CD4-positive, alpha-beta T cell treated with Interleukin-15 for 4 hours (primary cell): ENCODE measurements around the gene XPR1.

Experiments
- DNase-seq: peaks from one replicate; pipeline ENCODE4 v3.0.0-alpha.2; 2020; ENCODE audit warnings: low spot score

The XPR1 gene

DNA sequence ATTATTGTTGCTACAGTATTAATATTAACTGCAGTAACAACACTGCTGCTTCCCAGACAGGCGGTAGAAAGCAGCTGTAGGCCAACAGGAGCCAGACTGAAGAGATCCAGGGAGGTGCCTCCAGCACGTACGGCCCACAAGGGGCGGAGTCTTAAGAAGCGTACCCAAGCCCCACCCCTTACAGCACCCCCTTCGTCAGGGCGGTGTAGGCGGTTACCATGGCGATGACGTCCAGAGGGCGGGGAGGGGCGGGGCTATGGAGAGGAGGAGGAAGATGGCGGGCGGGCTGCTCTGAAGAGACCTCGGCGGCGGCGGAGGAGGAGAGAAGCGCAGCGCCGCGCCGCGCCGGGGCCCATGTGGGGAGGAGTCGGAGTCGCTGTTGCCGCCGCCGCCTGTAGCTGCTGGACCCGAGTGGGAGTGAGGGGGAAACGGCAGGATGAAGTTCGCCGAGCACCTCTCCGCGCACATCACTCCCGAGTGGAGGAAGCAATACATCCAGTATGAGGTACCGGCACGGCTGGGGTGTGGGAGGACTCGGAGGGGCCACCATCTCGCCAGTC lies at the start of gene XPR1:
TSS of gene XPR1 (plus strand) at position 257 of the 560 bp plus-strand sequence. CDS start at position 437, 180 bp downstream.
- peak; percentile 99 for DNase-seq

DNA sequence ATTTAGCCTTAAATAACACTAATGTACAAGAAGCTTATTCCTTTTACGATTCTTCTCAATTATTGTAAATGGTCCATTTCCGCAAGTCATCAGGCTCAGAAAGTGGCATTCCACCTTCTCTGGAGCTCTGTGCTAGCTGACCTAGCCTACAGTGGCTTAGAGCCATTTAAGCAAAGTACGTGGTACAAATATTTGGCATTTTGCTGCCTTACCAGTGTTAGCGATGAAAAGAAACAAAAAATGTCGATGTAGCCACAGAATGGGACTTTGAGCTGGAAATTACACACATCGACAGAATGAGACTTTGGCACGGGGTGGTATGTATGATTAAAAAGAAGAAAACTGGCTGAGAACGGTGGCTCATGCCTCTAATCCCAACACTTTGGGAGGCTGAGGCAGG lies 47.0 kb upstream of the XPR1 start:
- no peak for DNase-seq

DNA sequence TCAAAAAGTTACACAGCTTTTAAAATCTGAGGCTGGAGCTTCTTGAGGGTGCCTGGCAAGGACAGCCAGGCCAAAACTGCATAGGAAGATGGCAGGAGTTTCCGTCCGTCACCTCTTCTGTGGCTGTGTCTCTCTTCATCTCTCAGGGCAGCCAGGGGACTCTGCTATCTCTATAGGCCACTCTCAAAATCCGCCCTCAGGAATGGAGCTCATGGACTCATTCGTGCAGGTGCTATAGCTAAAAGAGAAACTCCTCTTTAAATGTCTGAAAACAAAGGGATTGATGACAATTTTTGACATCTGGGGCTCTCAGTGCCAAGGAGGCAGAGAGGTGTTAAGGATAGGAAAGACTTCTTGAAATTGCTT lies 45.8 kb upstream of the XPR1 start:
- DNase-seq, result no peak

DNA sequence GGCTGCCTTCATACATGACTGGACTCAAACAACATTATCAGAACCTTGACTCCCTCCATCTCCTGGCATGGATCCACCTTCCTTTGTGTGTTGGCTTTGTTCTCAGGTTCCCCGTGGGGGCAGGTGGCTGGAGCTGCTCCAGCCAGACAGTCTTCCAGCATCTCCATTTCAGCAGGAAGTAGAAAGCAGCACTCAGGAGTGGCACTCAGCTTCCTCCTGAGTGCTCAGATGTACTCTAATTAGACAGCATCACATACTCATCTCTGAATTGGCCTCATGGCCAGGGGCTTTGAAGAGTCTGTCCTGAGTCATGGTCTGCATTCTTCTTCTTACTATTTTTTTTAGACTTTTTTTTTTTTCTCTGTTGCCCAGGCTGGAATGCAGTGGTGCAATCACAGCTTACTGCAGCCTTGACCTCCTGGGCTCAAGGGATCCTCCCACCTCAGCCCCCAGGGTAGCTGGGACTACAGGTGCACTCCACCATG lies 45.1 kb upstream of the XPR1 start:
- DNase-seq, result no peak

DNA sequence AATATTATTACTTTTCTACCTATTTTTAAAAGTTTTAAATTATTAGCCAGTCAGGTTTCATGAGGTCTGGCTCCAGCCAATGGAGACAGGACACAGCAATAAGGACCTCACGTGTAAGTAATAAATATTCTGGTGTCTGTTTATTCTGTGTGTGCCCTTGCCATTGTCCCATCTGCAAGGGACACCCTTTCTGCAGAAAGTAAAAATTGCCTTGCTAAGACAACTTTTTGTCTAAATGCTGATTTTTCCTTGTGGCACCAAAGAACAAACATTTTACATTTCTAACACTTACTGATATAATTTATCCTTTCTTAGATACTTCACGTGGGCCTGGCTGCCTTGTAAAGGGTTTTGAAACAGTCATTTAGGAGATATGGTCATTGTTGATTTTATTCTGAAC lies 43.7 kb upstream of the XPR1 start:
- DNase-seq, result no peak

DNA sequence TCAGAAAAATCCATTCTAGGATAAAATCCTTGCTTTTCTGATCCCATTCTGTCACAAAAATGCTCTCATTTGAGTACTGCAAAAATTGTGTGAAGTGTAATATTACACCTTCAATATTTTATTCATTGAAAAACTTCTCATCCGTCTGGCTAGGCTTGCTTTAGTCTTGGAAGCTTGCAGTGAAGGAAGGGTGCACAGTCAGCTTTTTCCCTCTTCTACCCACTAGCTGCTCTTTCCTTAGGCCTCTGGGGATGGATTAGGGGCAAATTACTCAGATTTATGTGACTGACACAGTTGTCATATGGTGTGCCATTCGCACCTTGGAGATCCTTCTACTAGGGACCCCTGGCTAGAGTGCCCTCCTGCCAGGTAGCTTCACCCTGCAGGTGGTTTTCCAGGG lies 40.9 kb upstream of the XPR1 start:
- no peak for DNase-seq

DNA sequence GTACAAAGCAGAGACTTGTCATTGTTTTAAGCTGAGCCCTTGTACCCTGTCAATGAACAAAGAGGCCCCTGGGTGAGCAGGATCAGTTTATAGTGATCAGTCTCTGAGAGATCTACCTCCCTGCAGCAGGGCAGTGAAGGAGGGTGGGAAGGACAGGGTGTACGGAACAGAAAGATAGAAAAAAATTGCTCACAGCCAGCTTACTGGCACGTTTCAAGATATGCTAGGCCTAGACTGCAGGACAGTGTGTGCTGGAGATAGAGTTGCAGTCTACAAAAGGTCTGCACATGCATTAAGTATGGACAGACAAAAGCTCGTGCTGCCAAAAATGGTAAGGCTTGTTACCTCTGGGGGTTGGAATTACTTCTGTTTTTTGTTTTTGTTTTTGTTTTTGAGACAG lies 38.4 kb upstream of the XPR1 start:
- no peak for DNase-seq

DNA sequence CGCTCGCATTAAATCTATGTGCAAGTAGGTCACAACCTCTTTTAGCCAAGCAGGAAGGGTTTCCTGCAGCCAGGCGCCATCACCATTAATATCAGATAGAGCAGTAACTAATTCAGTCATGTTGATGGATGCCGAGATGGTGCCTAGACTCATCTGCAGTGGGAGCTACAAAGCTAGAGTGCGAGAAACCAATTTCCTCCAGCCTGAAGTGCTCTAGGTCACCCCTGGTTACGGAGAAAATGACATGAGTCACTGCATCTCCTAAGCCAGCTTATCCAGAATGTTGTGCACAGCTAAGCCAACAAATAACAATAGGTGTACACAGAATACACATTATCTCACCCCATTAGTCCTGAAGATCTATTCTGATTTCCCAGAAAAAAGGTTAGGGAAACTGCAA lies 37.1 kb upstream of the XPR1 start:
- DNase-seq, result no peak

DNA sequence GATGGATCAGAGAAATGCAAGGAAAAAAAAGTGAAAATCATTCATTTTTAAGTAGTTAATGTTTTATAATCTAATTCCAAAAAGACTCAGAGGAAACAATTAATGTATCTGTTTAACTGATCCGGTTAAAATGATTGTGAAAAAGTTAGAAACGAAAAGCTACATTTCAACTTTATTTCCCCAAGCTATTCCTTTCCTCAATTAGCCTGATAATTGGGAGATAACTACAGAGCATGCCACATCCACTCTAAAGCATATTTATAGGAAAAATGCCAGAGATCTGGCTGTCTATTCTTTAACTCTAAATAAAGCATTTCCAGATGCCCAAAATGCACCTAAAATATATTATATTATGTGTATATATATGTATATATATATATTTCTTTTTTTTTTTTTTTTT lies 35.9 kb upstream of the XPR1 start:
- no peak for DNase-seq

DNA sequence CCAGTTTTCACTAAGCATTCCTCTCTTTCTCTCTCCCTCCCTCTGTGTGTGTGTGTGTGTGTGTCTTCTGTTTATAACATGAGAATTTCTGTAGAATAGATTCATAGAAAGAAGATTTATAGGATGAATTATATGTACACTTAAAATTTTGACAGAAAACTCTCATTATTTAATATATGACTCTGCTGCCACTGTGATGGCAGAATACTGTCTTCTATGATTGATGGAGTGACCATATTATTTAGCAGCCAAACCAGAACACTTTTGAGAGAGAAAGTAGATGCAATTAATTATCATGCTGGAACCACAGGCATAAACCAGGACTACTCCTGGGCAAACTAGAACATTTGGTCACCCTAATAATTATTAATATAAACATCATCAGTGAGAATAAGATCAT lies 34.3 kb upstream of the XPR1 start:
- no peak for DNase-seq

DNA sequence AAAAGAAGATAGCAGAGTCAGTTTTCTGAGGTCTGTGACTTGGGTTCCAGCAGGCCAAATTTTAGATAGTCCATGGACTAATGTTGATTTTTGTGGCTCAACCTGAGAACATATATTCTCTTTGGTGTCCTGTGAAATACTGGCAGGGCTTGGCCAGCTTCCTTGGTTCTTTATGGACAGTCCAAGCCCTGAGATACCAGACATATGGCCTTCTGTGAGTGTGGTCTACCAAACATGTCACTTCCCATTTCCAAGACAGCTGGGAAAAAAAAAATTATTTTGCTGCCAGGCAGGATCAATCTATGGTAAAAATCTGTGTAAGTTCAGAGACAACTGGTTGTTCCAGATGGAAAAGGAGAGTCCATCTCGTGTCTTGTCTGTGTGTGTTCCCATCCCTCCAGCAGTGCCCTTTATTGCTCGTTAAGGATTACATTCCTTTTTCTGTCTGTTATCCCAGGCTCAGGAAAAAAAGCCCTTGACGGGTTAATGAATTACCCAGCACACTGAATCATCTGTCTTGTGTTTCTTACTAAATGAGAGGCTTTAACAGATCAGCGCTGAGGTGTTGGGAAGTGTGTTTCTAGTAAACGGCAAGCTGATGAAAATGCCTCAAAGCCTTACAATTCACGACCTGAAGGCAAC lies 33.4 kb upstream of the XPR1 start:
- DNase-seq, result no peak

DNA sequence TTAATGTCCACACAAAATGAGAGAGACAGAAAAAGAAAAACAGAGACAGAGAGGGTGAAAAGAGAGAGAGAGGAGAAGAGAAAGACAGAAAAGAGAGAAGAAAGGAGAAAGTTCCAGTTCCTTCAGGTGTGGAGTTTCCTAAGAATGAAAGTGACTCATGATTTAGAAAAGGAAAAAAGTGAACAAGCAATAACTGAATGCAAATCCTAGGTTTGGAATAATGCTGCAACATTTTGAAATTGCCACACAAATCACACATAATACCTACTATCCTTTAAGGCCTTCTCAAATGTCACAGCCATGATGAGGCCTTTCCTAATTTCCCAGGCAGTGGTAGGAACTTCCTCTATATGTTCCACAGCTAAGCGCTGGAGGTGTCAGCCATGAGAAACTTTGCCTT lies 31.5 kb upstream of the XPR1 start:
- DNase-seq, result no peak

DNA sequence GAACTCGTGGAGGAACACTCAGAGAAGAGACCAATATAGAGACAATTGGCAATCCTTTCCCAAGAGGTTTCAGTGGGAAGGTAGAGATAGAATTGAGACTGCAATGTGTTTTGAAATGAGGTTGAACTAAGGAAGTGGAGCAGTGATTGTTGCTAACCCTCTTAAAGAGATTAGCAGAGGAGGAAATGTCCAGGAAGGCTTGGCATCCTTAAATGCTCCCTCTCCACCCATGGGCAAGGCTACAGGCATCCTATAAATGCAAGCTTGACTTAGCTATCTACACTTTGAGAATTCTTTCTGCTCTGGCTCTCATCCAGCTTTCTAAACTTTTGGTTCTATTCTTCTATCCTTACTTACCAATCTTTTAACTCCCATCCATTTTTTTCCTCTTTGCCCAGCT lies 30.3 kb upstream of the XPR1 start:
- DNase-seq, result no peak

DNA sequence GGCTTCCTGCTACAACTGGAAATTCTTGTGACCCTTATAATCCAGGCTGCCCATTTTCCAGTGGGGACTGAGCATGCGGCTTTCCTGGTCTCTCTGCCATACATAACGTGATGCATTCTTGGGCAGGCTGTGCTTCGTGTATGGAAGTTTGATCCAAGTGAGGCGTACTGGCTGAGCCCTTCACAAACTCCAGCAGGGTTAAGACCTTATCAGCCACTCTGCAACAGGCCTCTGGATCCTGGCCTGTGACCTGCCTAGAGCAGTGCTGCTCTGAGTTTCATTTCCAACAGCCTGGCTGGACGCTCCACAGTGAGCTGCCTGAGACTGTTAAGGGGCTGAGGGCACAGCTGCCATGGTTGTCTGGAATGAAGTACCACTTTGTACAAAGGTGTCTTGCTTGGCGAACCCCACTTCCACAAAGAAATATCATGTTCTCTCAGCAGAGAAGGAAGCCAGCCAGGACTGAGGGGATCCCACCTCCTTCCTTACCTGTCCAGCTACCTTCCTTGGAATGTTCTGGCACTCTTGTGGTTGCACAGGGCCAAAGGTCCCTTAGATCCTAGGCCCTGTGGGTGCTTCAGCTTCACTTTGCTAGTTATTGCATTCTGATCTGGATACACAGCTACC lies 28.5 kb upstream of the XPR1 start:
- no peak for DNase-seq

DNA sequence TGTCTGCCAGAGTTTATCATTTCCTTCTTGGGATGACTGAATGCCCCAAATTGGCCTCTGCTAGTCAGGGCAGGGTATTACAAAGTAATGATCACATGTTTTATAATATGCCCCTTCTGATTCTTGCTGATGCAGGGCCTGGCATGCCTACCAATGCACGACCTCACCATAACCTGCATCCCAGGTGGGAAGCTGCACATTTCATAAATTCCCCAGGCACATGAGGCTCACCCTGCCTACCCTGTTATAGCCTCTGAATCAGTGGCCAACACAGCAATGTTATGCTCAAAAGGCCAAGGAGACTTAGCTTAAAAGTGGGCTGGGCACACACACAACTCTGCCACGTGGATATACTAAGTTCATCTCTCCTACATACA lies 28.0 kb upstream of the XPR1 start:
- no peak for DNase-seq

DNA sequence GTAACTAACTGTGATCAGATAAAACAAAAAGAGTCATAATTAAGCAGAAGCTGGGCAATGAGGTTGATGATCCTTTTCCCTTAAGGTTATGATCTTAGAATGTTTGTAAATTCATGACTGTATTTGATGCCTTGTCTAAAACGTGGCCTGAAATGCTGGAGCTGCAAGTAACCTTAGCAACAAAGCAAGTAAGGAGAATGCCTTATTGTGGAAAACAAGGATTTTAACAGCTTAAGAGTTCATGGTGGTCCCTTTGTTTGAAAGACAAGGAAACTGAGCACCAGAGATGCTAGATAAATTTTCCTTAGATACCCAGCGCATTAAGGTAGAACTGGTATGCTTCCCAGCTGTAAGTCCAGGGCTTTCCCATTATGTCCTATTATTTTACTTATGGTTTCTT lies 25.7 kb upstream of the XPR1 start:
- DNase-seq, result no peak

DNA sequence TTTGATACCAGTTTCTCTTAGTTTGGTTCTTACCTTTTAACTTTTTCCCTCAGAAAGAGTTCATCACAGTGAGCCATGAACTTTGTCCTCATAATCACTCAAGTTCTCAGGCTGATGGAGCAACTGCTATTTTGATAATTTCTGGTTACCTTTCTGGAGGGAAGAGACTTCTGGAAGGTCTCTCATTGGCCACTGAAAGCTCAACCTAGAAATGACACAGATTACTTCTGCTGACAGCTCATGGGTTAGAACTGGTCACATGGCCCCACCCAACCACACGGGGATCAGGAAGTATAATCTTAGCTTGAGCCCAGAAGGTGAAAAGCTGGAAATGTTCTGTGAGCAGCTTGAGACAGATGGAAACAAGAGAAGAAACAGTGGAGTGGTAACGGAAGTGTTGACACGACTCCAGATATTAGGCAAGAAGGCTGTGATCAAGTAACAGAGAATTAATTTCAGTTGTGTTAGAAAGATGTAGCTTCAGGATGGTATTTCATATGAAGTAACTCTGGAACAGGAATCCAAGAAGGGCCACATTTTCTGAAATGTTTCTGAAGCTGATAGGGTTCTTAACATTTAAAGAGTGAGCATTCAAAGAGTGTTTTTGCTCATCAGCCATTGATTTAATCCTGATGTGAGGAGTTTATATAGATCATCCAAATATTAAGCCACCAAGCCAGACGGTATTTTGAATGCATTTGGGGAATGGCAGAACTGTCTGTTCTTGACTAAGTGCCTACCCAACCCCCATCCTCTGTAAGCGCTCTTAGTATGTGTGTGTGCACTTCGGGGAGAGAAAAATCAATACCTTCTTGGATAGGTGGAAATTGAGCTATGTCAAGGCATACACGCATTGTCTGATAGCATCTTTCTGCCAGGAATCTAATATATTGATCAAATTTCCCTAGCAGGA lies 21.9 kb upstream of the XPR1 start:
- DNase-seq, result no peak

DNA sequence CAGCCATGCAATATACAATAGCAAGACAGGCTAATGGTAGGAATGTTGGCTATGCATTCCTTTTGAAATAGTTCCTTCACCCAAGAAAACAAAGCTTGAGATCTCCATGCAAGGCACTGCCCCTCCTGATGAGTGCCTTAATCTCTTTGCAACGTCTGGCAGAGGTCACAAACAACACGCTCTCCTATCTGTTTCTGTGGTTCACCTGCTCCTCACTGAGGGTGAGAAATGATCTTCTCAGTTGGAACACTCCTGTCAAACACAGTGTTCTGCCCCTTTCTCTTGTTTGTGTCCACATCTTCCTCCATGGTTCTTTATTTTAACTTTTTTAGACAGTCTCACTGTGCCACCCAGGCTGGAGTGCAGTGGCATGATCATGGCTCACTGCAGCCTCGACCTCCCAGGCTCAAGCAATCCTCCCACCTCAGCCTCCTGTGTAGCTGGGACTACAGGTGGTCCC lies 21.2 kb upstream of the XPR1 start:
- DNase-seq, result no peak

DNA sequence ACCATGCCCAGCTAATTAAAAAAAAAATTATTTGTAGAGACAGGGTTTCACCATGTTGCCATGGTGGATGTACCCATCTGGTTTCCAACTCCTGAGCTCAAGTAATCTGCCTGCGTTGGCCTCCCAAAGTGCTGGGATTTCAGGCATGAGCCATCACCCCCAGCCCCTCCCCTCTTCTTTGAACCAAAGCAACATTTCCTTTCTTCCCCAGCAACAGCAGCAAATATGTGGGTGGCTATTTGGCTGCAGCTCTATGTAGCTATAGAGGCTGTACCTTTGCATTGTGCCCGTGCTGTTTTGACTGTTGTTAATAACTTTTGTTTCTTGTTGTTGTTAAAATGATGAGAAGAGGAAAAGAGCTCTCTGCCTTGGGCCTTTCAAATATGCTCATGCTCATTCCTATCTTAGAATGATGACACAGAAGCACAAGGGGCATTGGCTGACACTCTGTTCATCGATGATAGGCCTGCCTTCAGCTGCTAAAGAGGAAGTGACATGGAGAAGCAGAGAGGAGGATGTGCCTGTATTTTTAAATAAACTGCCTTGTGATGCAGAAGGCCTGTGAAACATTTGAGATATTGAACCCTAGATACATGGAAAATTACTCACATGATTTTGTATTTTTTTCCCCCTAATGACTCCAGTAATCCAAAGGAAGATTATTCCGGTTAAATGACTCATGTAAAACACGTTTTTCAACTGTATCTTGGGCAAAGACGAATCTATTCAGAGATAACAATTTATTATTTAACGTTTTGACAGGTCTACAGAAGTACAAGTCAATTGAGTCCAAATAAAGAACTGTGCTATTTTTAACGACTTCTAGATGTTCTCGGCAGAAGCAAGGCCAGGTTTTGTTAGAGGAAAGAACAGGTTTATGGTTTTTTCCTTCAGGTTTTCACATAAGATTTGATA lies 20.5 kb upstream of the XPR1 start:
- no peak for DNase-seq

DNA sequence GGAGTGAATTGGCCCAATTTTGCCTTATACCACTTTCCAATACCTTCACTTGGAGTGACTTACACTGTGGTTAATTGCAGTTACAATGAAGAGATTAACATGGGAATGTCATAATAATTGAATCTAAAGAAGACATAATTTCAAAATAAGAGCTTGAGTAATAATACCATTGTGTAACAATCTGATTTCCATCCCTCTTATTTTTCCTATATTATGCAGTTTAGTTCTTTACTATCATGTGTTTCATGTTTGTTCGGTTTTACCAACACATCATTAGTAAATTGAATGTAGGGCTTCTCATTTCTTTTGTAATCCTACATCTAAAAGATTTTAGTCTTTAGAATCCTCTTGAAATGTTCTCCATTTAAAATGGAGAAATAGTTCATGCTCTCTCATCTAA lies 19.2 kb upstream of the XPR1 start:
- DNase-seq, result no peak

DNA sequence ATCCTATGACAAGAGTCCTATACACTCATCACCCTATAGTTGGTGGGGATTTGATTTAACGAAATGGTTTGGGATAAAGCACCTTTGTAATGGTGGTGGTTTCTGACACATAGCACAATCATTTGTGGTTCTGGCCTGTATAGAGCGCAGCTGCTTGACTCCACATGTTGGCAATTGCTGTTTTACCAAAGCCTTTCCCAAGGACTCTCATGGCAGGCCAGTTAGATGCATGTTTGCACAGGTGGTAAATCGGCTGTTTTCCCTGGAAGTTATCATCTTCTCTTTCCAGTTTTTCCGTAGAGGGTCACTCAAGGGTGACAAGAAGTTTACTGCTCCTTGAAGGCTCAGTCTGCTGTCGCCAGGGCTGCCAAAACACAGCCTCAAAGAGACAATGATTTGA lies 17.1 kb upstream of the XPR1 start:
- DNase-seq, result no peak
